DOHH2 (cell line): ENCODE results near the gene CEMIP2.

Experiments used
- H3F3A ChIP-seq: fragments of 200-600 bp; sonication (generic), shearing (Covaris generic); 2 replicates; pipeline ENCODE4 v1.6.0; 2016; ENCODE audit warnings: antibody characterized with exemption, mild to moderate bottlenecking; ENCODE audit not compliant: control insufficient read depth, insufficient read depth
- H3K27ac ChIP-seq: fragments of 200-600 bp; sonication (generic); 2 replicates; pipeline ENCODE4 v1.5.1; 2014; ENCODE audit warnings: low read depth, mild to moderate bottlenecking, low read length, moderate library complexity
- H3K27me3 ChIP-seq: fragments of 200-600 bp; sonication (generic); 2 replicates; pipeline ENCODE4 v1.6.1; 2014; ENCODE audit warnings: mild to moderate bottlenecking, low read length, mixed read lengths; ENCODE audit not compliant: control insufficient read depth
- H3K36me3 ChIP-seq: fragments of 200-600 bp; sonication (generic); 2 replicates; pipeline ENCODE4 v1.6.1; 2014; ENCODE audit warnings: mild to moderate bottlenecking, low read length, moderate library complexity, mixed read lengths; ENCODE audit not compliant: control insufficient read depth
- H3K4me1 ChIP-seq: fragments of 200-600 bp; sonication (generic); 2 replicates; pipeline ENCODE4 v1.6.1; 2014; ENCODE audit warnings: mild to moderate bottlenecking, low read length, mixed read lengths; ENCODE audit not compliant: control insufficient read depth
- H3K4me2 ChIP-seq: fragments of 200-600 bp; sonication (generic); 2 replicates; pipeline ENCODE4 v1.6.0; 2014; ENCODE audit warnings: mild to moderate bottlenecking, low read length, moderate library complexity
- H3K4me3 ChIP-seq: fragments of 200-600 bp; sonication (generic); 2 replicates; pipeline ENCODE4 v1.5.1; 2014; ENCODE audit warnings: mild to moderate bottlenecking, low read length, mixed read lengths
- H3K79me2 ChIP-seq: fragments of 200-600 bp; sonication (generic); 2 replicates; pipeline ENCODE4 v1.6.1; 2014; ENCODE audit warnings: mild to moderate bottlenecking, low read length, mixed read lengths; ENCODE audit not compliant: control insufficient read depth
- H3K9me2 ChIP-seq: fragments of 200-600 bp; sonication (generic); replicated peaks from 2 replicates; pipeline ENCODE4 v1.6.1; 2014; ENCODE audit warnings: mild to moderate bottlenecking, low read length, mixed read lengths; ENCODE audit not compliant: control insufficient read depth
- H3K9me3 ChIP-seq: fragments of 200-600 bp; sonication (generic); 2 replicates; pipeline ENCODE4 v1.6.1; 2014; ENCODE audit warnings: antibody characterized with exemption, low read length, mixed read lengths; ENCODE audit not compliant: control insufficient read depth, insufficient read depth
- H4K20me1 ChIP-seq: fragments of 200-600 bp; sonication (generic); 2 replicates; pipeline ENCODE4 v1.6.0; 2014; ENCODE audit warnings: low read depth, mild to moderate bottlenecking, antibody characterized with exemption, low read length, moderate library complexity; ENCODE audit not compliant: control insufficient read depth, insufficient read depth
- CTCF ChIP-seq: fragments of 200-600 bp; sonication (generic); IDR thresholded peaks from one replicate; pipeline ENCODE4 v1.5.1; 2014; ENCODE audit warnings: antibody characterized with exemption, mild to moderate bottlenecking, low read depth, low read length; ENCODE audit not compliant: poor library complexity, severe bottlenecking
- EZH2phosphoT487 ChIP-seq: fragments of 200-600 bp; sonication (generic); IDR thresholded peaks from 2 replicates; pipeline ENCODE4 v1.6.1; 2017; ENCODE audit warnings: borderline replicate concordance, mild to moderate bottlenecking, antibody characterized with exemption, low read length, moderate library complexity, mixed read lengths

CEMIP2 gene, protein sequence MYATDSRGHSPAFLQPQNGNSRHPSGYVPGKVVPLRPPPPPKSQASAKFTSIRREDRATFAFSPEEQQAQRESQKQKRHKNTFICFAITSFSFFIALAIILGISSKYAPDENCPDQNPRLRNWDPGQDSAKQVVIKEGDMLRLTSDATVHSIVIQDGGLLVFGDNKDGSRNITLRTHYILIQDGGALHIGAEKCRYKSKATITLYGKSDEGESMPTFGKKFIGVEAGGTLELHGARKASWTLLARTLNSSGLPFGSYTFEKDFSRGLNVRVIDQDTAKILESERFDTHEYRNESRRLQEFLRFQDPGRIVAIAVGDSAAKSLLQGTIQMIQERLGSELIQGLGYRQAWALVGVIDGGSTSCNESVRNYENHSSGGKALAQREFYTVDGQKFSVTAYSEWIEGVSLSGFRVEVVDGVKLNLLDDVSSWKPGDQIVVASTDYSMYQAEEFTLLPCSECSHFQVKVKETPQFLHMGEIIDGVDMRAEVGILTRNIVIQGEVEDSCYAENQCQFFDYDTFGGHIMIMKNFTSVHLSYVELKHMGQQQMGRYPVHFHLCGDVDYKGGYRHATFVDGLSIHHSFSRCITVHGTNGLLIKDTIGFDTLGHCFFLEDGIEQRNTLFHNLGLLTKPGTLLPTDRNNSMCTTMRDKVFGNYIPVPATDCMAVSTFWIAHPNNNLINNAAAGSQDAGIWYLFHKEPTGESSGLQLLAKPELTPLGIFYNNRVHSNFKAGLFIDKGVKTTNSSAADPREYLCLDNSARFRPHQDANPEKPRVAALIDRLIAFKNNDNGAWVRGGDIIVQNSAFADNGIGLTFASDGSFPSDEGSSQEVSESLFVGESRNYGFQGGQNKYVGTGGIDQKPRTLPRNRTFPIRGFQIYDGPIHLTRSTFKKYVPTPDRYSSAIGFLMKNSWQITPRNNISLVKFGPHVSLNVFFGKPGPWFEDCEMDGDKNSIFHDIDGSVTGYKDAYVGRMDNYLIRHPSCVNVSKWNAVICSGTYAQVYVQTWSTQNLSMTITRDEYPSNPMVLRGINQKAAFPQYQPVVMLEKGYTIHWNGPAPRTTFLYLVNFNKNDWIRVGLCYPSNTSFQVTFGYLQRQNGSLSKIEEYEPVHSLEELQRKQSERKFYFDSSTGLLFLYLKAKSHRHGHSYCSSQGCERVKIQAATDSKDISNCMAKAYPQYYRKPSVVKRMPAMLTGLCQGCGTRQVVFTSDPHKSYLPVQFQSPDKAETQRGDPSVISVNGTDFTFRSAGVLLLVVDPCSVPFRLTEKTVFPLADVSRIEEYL (N-terminal part only)

DNA sequence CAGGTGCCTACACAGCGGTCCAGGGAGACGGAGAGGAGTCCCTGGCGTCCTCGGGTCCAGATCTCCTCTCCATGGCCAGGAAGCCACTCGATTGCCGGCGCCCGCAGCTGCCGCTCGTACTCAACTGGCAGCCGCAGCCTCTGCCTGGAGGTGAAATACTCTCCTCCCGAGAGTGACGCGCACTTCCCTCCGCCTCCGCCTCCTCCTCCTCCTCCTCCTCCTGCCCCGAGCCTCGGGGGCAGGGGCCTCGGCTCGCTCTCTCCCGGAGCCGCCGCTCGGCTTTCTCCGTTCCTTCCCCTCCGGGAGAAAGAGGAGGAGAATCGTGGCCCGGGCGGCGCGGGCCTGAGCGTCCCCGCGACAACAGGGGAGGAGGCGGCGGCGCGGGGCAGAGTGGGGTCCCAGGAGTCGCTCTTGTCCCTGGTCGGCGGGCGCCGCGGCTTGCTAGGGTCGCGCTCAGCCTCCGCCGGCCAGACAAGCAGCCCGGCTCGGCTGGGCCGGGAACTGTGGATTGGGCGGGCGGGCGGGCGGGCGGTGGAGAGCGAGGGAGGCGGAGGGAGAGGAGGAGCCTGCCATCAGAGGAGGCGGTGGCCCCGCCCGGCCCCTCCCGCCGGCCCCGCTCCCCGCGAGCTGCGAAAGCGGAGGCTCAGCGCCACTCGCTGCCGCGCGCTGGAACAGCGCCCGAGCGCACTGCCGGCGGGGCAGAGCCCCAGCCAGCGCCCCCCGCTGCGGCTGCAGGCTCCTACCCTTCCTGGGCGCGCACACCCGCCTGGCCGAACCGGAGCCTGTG is at the start of gene CEMIP2:
Gene CEMIP2 (minus strand): TSS at position 126 of the 787 bp plus-strand sequence. CDS start 18,140 bp downstream, outside the sequence.
- H3K4me3 ChIP-seq = peak within 1 kb of the TSS; percentile 80
- H3K4me1 ChIP-seq = peaks cover 19% of the 10 kb centered on the region
- H3K27ac ChIP-seq = no peak within 1 kb of the TSS
- H3K36me3 ChIP-seq = no peaks in the 10 kb centered on the region
- H3K79me2 ChIP-seq = no peaks in the 10 kb centered on the region
- TF ChIP-seq EZH2phosphoT487 (no peak), CTCF (no peak)
- no peaks in the 10 kb centered on the region for H3K9me3 ChIP-seq
- peak within 1 kb of the TSS; percentile 96 for H3K4me2 ChIP-seq
- peaks cover 52% of the 10 kb centered on the region for H3K27me3 ChIP-seq
- H4K20me1 ChIP-seq = peaks cover 3% of the 10 kb centered on the region
- no peaks in the 10 kb centered on the region for H3K9me2 ChIP-seq
- no peaks in the 10 kb centered on the region; the same call in 1 of the 2 replicates for H3F3A ChIP-seq

DNA sequence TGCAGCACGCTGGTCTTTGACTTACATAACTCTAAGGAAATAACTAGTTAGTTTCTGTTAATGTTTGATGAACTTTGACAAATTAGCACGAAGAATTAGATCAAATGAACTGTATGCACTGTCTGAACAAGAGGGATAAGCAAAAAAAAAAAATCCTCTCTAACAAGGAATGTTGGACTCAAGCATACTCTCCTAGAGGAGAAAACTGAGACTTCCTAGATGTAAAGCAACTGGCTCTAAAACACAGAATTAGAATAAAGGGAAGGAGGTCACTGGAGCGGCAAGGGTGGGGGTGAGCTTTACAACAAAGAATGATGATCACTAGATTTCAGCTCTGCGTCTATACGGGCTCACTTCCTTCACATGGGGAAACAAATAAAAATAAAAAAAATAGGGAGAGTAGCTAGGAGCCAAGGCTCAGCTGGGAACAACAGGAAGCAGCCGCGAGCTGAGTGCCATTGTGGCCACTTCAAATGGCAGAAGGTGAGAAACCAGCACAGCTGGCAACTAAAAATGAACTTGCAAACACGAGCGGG is 48.7 kb upstream of the CEMIP2 start:
- no peaks in the 10 kb centered on the region for H3K79me2 ChIP-seq
- no peak overlapping the region for H3K4me2 ChIP-seq
- no peaks in the 10 kb centered on the region for H3K9me2 ChIP-seq
- no peaks in the 10 kb centered on the region for H3K9me3 ChIP-seq
- no peaks in the 10 kb centered on the region for H4K20me1 ChIP-seq
- no peaks in the 10 kb centered on the region for H3K36me3 ChIP-seq
- no peaks in the 10 kb centered on the region for H3K27me3 ChIP-seq
- TF ChIP-seq EZH2phosphoT487 (no peak), CTCF (no peak)
- no peaks in the 10 kb centered on the region for H3F3A ChIP-seq
- H3K4me1 ChIP-seq = peaks cover 6% of the 10 kb centered on the region; the same call in 1 of the 2 replicates
- H3K4me3 ChIP-seq = no peak overlapping the region
- H3K27ac ChIP-seq = no peak overlapping the region

DNA sequence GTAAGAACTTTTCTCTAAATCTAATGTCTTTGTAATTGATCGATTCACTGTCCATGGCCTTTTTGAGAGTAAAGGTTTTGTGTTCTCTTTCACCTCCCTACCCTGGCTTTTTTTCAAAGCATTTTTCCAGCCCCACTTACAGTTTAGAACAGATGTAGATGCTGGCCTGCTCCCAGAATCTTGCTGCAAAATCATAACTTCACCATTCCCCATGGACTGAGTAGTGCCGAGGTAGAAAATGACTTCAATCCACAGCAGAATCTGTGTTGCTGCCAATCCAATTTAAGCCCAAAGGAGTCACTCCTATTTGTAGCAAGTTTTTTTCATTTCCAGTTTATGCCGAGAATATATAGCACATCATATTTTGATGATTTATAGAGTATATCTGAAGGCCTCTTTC is 46.5 kb upstream of the CEMIP2 start:
- Histone ChIP-seq H3K27me3 (no peaks in the 10 kb centered on the region), H3K4me3 (no peak overlapping the region), H3K9me3 (no peaks in the 10 kb centered on the region), H3K9me2 (no peaks in the 10 kb centered on the region), H3K4me1 (peaks cover 6% of the 10 kb centered on the region; the same call in 1 of the 2 replicates), H3K36me3 (no peaks in the 10 kb centered on the region), H3K27ac (no peak overlapping the region), H3K79me2 (no peaks in the 10 kb centered on the region), H4K20me1 (no peaks in the 10 kb centered on the region), H3K4me2 (no peak overlapping the region), H3F3A (no peaks in the 10 kb centered on the region)
- TF ChIP-seq EZH2phosphoT487 (no peak), CTCF (no peak)
